Hematopoietic multipotent progenitor cell treated with erythropoietin and hydrocortisone succinate and interleukin-3 and kit ligand, for 6 days (in vitro differentiated cells): ENCODE measurements around the gene MAZ.

Experiments
- DNase-seq: peaks from one replicate; pipeline ENCODE4 v3.0.0-alpha.2; 2015

The MAZ gene

DNA sequence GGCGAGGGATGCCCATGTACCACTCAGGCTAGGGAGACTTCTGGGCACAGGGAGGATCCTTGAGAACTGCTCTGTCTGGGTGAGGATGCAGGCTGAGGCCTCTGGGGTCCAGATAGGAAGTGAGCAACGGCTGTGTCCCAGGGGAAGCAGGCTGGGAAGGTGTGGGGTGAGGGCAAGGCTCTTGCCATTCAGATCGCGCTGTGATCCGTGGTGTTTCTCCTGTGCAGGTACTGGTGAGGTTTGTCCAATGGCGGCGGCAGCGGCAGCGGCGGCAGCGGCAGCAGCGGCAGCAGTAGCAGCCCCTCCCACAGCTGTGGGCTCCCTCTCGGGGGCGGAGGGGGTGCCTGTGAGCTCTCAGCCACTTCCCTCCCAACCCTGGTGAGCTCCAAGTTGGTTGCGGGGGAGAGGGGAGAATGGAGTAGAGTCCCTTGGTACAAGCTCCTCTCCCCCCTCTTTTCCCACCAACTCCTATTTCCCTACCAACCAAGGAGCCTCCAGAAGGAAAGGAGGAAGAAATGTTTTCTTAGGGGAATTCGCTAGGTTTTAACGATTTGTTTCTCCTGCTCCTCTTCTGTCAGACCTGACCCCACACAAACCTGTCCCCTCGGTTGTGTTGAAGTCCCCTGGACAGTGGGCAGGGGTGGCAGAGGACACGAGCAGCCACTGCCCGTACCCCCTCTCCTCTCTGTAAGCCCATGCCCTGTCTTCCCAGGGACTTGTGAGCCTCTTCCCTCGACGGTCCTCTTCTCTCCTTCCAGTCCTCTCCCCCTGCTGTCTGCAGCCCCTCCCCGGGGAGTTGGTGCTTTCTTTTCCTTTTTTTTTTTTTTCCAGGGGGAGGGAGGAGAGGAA lies 3.7 kb downstream of the MAZ start:
- DNase-seq: no peak

DNA sequence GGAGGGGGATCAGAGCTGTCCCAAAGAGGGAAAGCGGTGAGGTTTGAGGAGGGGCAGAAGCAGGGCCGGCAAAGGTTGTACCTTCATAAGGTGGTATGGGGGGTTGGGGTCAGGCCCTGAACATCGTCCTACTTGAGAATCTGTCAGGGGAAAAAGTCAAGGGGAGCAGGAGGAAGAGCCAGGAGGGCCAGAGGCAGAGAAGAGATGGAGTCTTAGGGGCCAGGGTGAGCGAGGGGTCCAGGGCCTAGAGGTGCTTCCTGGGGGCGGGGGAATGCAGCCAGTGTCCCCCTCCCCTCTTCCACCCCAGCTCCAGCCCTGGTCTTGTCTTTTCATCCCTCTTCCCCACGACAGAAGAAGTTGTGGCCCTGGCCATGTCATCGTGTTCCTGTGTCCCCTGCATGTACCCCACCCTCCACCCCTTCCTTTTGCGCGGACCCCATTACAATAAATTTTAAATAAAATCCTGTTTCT lies 4.4 kb downstream of the MAZ start:
- no peak for DNase-seq

GRCh38 chr16:29811170-29811895 lies 5.0 kb downstream of the MAZ start:
- peak; percentile 92 for DNase-seq

- peak; percentile 57 for DNase-seq
Measured at GRCh38 chr16:29811896-29812665, 5.8 kb downstream of the MAZ start, which contains the start of gene PRRT2. TSS of gene PRRT2 (plus strand) at chr16:29812193. CDS start at chr16:29813055, 862 bp downstream.

GRCh38 chr16:29812754-29813643 lies 6.7 kb downstream of the MAZ start:
- DNase-seq: no peak

DNA sequence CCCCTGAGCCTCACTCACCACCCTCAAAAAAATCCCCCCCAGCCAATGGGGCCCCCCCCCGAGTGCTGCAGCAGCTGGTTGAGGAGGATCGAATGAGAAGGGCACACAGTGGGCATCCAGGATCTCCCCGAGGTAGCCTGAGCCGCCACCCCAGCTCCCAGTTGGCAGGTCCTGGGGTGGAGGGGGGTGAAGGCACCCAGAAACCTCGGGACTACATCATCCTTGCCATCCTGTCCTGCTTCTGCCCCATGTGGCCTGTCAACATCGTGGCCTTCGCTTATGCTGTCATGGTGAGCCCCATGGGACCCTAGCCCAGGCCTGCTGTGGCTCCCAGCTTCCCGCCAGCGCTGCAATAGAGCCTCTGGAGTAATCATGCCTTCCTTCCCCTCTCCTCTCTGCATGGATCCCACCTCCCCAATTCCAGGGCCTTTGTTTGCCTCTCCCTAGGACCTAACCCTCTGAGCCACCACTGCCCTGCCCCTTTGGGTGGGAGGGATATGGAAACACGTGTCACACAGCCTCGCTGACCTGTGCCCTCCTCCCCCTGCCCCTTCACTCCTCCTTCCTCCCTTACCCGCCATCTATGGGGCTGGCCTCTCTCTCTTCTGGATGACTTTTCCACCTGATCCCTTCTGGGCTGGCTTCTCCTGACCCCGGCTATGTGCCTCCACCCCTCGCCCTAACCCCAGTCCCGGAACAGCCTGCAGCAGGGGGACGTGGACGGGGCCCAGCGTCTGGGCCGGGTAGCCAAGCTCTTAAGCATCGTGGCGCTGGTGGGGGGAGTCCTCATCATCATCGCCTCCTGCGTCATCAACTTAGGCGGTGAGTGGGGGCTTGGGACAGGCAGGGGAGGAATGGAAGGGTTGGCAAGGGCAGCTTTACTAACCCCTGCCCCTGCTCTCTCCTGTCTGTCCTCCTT lies 7.6 kb downstream of the MAZ start:
- DNase-seq: no peak

- no peak for DNase-seq
Measured at GRCh38 chr16:29814592-29814991, 8.3 kb downstream of the MAZ start.

DNA sequence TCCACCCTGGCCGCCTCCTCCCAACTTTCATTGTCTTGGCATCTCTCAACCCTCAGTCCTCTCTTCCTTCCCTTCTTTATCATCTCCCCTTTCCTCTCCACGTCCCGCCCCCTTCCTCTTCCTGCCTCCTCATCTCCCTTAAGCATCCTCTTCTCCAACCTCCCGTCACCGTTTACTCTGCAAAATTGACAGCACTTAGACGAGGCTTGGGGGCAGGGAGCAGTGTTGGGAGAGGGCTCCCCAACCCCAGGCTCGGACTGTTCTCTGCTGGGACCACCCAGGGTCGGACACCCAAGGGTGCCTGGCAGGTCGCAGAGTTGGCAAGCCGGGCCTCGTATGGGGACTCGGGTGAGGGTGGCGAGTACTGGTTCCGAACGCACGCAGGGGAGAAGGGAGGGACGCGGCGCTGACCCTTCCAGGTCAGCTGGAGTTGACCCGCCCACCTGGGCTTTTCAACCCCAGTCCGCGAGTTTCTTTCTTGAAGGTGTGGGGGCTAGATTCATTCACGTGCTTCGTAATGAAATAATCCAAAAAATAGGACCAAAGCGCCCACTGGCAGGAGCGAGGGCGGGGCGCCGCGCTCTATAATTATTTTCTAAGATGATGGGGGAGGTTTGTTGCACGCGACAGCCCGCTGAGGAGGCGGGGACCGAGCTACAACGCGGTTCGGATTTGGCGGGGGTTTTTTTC lies 8.8 kb downstream of the MAZ start:
- peak; percentile 73 for DNase-seq

DNA sequence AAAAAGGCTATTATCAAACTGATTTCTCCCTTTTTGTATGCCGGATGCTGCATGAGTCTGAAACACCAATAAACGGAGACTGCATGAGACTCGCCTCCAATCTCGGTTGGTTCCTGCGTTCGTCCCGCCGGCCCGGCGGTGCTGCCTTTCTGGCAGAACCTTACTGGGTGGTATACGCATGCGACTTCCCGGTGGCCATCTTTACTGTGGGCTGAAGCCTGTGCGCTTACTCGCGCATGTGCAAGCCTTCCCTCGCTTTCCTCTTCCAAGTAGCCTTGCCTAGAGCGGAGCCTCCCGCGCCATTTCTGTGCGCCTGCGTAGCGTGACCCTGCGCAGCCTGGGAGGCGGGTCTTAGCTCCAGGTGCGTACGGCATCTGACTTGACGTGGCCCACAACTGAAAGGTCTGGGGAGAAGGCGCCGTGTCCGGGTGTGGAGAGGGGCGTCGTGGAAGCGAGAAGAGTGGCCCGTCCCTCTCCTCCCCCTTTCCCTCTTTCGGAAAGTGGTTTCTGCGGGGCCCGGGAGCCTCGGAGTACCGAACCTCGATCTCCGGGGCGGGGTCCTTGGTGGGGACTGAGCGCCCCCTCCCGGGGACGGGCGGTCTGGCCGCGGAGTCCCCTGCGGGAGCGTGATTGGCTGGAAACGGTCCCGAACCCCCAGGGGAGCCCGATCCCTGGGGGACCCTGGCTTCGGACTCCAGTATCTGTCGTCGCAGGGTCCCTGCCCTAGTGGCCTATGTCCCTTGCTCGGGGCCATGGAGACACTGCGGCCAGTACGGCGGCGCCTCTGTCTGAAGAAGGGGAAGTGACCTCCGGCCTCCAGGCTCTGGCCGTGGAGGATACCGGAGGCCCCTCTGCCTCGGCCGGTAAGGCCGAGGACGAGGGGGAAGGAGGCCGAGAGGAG lies 9.7 kb downstream of the MAZ start, which contains the start of gene PAGR1:
PAGR1 (plus strand) TSS at position 360 of the 901 bp plus-strand sequence; CDS start at position 734, 374 bp downstream.
- peak; percentile 99 for DNase-seq

DNA sequence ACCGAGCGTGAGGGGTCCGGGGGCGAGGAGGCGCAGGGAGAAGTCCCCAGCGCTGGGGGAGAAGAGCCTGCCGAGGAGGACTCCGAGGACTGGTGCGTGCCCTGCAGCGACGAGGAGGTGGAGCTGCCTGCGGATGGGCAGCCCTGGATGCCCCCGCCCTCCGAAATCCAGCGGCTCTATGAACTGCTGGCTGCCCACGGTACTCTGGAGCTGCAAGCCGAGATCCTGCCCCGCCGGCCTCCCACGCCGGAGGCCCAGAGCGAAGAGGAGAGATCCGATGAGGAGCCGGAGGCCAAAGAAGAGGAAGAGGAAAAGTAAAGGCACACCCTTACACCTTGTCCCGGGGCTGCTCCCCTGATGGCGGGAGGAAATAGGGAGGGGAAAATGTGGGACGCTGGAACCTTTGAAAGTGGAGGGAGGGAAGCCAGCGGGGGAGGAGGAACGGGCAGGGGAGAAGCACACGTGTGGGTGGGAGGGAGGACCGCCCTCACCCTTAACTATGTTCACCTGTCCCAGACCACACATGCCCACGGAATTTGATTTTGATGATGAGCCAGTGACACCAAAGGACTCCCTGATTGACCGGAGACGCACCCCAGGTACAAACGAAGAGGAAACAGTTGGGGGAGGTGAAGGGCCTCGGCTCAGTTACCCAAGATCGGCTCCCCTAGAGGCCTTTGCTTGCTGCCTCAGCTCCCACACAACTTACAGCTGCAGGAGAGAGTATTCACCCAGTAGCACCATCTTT lies 10.5 kb downstream of the MAZ start:
- DNase-seq: peak; percentile 78

DNA sequence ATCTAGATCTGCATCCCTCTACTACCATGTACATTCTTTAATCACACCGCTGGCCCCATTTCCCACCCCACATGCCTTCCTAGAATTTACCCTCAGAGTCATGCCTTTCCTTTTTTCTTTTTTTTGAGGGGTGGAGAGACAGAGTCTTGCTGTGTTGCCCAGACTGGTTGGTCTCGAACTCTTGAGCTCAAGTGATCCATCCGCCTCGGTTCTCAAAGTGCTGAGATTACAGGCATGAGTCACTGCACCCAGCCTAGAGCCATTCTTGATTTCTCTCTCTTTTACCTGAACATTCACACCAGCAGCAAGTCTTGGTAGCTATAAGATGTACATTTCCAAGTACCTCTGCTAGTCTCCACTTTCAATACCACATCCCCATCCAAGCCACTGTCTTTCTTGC lies 11.8 kb downstream of the MAZ start:
- DNase-seq: no peak

DNA sequence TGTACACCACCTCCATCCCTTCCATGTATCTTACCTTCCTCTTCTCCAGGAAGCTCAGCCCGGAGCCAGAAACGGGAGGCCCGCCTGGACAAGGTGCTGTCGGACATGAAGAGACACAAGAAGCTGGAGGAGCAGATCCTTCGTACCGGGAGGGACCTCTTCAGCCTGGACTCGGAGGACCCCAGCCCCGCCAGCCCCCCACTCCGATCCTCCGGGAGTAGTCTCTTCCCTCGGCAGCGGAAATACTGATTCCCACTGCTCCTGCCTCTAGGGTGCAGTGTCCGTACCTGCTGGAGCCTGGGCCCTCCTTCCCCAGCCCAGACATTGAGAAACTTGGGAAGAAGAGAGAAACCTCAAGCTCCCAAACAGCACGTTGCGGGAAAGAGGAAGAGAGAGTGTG lies 13.2 kb downstream of the MAZ start:
- DNase-seq: no peak

GRCh38 chr16:29820271-29820701 lies 14.0 kb downstream of the MAZ start, which contains the start of gene MVP:
TSS of gene MVP (plus strand) at chr16:29820462. CDS start at chr16:29830550, 10,088 bp downstream.
- DNase-seq: peak; percentile 79

DNA sequence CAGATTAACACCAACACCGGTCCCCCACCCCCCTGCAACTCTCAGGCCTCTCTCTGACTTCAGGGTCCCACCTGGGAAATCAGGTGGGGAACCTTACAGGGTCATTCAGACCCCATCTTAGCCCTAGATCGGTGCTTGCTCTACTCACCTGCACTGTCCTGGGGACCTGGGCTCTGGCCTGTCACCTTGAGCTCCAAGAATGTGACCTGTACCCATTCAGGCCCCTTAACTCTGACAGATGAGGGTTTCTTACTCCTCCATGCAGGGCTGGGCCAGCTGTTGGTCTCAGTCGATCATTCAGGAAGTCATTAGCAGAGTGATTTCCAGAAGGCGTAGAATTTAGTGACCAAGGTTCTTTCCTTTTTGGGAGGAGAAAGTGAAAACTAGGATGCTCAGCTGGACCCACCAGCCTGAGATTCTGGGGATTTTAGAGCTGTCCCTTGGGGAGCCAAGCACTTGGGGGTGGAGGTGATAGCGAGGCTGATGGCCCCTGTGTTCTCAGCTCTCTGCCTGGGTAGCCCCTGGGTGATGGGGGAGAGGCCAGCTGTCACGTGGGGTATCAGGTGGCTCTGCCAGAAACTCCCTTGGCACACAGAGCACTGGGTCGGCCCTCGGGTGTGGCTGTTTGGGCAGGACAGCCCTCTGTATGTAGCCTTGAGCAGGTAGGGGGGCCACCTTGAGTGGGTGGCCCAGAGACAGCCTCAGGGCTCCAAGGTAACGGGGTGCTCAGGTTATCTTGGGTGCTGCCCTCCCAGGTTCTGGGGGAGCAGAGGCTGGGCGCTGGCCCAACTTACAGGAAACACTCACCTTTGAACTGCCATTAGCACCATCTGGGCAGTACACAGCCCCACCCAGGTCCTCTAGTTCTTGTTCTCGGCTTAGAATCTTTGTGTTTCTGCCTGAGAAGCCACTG lies 14.7 kb downstream of the MAZ start:
- DNase-seq: no peak

DNA sequence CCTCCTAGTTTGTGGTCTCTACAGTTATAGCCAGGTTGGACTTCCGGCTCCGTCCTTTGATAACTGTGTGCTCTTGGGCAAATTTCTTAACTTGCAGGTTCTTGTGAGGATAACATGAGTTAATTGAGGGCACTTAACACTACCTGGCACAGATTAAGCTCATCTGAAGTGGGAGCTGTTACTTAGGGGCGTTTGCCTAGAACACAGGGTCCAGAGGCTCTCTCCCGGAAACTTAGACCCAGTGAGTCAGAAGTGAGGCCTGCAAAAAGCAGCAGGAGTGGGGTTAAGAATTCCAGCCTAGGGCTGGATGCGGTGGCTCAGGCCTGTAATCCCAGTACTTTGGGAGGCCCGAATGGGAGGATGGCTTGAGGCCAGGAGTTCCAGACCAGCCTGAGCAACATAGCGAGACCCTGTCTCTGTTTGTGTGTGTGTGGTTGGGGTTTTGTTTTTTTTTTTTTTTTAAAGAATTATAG lies 15.3 kb downstream of the MAZ start:
- DNase-seq: no peak

DNA sequence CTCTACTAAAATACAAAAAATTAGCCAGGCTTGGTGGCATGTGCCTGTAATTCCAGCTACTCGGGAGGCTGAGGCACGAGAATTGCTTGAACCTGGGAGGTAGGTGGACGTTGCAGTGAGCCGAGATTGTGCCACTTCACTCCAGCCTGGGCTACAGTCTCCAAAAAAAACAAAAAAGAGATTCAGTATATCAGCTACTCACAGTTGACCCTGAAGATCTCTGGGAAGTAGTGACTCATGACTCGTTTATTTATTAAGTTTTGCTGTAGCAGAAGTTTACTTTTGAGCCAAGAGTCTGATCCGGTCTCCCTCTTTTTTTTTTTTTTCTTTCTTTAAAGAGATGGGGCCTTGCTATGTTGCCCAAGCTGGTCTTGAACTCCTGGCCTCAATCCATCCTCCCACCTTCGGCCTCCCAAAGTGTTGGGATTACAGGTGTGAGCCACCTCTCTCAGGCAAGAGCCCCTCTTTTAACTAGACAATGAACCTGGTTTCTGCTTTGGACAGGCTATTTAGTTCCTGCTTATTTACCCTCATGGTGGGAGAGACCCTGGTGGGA lies 18.3 kb downstream of the MAZ start:
- no peak for DNase-seq
